Bone marrow (tissue), 2 donors: ENCODE data around the gene ARHGAP26.
"Not testable (repeated sequence)": the region's sequence is repeated elsewhere in the genome, so short reads cannot be mapped to it uniquely, and the experiment has no call there.

Experiments
- DNase-seq, 2 donors: peaks; one replicate each; lab custom pipeline; 2025; lab: John Stamatoyannopoulos, UW

The ARHGAP26 gene

DNA sequence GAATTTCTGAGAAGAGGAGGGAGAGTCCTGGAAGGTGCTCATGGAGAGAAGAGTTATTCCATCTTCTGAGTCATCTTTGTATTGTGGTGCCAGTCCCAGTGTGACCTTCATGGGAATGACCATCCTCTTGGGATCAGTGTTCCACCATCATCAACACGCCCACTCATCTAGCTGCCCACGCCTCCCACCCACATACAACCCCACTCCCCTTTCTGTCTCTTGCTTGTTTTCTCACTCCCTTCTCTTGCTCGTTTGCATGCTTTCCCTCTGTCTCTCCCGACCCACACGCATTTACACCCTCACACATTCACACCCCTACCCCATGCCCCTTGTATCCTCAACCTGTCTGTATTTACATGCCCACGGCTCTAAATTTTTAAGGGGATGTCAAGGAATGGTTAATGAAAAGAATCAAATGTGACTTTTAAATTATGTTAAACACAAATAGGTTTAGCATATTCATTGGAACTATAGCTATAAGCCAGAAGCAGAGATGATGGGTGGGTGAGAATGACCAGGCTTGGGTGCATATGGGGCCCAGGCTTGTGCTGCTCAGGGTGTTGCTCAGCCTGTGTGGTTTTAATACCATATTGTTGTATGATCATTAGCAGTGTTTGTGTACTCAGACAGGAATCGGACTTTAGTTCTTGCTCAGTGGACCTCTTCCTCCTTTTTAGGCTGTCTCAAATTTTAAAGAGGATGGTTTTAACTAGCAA, 160.4 kb downstream of the ARHGAP26 start:
- DNase-seq: no peak

DNA sequence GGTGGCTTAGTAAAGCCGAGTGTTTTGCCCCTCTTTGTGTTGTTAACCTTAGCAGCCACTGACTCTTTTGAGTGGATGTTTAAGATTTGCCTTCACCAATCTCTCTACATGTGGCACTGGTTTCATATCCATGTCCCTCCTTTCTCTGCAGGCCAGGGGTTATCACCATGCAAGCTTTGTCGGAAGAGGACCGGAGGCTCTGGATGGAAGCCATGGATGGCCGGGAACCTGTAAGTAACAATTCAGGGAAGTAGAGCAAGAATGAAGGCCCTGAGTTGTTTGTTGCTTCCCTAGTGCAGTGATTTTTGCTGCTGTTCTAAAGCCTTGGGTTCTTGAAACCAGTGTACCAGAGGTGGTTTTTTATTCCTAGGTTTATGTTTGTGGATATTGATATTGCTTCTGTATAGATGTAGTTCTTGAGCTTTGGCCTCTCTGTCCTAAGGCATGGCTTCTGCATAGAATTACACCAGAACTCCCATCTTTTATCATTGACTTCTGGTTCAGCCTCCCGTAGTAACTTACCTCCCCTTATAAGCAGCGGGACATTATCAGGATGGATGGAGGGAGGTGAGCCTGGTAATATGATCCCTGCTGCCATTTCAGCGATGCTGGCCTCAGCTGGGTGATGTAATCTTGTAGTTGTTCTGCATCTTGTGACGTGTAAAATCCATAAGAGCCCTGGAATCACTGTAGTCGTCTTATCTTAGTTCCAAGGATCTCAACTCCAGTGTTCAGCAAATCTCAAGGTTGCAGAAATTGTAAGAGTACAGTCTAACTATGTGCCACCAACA, 161.9 kb downstream of the ARHGAP26 start:
- DNase-seq: no peak

DNA sequence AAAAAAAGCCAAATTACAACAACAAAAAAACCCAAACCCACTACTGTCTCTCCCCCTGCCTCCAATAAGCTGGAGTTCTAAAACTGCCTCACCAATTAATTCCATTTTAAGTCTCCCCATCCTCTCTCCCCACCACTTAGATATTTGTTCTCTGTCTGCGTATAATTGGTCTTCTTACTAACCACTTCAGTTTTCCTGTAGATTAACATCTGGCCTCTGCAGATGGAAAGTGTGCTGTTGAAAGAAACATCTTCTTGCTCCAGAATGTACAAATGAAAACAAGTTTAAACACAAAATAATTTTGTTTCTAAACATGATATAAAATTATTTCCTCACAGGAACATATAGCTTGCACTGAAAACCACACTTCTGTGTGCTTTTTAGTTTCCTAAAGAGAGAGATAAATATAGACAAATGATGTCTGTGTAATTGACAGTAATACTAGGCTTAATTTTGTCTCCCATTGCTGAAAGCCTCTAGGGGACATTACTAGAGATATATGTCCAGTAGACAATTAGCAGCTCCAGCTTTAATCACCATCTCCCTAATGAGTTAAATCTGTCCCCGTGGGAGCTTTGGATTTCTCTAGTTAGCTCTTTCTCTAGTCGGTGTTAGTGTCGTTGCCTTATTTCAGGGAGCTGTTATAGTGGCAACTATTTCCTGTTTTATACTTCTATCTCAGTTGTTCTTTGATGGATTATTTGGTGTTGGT, 164.0 kb downstream of the ARHGAP26 start:
- peak in 1 of 2 donors; percentile 6 for DNase-seq

DNA sequence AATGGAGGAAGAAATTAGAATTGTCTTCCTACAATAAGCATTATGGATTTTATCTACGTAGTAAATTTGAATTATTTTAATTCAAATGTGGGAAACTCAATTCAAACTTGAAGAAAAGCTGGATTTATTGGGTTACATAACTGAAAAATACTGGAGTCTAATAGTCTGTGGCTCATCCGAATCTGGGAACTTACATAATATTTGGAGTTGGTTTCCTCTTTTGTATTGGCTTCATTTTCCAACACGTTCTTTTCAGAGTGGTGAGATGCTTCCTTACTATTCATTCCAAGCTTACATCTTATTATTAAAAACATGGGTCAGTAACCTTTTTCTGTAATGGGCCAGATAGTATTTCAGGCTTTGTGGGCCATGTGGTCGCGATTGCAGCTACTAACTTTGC, 164.8 kb downstream of the ARHGAP26 start:
- no peak for DNase-seq

DNA sequence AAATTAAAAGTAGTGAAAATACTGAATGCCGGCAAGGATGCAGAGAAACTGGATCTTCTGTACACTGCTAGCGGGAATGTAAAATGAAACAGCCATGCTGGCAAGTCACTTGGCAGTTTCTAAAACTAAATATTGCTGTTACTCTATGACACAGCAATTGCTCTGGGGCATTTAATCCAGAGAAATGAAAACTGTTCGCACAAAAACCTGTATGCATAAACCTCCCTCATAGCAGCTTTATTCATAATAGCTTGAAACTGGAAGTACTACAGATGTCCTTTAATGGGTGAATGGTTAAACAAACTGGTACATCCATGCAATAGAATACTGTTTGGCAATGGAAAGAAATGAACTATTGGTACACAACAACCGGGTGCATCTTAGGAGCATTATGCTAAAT, 167.2 kb downstream of the ARHGAP26 start:
- DNase-seq: no peak

DNA sequence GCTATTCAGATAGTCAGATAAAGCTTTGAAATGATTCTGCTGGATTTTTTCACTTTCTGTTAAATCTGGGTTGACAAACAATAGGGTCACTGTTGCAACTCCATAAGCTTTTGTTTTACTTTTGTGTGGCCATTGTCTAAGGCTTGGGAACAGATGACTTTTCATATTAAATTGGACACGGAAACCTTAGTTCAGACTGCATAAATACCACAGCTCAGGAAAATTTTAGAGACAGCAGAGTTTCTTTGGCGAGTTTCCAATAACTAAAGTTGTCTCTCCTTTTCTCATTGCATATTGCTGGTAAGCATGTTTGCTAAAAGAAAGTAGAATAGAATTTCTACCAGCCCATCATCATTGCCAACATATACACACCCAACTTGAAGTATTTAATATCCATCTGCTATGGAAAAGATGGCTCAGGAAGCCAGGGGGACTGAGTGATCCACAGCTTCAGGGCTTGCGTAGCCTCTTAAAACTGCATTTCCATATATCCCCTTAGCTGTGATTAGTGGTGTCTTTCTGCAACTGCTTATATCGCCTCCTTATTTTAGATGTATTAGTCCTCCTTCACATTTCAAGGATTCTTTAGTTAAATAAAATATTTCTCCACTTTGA, 168.2 kb downstream of the ARHGAP26 start:
- no peak for DNase-seq

DNA sequence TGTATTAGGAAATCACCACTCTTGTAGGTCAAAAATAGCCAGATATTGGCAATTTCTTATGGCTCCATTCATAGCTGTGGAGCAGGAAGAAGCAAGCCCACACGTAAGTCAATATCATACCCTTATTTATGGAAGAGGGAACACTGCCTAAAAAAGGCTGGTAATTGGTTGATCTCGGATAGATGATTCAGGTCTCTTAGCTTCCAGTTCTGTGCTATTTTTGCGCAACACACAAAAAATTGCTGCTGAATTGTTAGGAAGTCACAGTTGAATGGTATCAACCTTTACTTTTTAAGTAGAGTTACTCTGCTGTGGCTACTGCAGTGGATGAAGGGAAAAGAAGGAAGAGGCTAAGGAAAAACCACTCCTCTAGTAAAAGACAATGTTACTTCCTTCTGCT, 168.8 kb downstream of the ARHGAP26 start:
- no peak for DNase-seq

DNA sequence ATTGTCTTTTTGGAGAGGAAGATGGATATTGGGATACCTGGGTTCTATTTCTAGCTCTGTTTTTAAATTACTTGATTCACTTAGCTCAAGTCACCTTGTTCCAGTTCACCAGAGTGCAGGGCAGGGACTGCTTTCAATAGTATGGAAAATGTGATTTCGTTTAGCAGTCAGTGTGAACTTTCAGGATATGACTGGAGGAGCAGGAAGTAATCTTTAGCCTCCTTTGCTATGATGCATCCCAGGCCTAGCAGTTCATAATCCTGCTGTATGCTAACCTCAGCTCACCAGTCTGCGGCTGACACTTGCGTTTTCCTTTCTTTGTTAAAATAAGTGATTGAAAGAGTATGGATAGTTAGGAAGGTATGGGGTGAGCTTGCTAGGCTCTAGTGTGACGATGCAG, 169.7 kb downstream of the ARHGAP26 start:
- DNase-seq: no peak

DNA sequence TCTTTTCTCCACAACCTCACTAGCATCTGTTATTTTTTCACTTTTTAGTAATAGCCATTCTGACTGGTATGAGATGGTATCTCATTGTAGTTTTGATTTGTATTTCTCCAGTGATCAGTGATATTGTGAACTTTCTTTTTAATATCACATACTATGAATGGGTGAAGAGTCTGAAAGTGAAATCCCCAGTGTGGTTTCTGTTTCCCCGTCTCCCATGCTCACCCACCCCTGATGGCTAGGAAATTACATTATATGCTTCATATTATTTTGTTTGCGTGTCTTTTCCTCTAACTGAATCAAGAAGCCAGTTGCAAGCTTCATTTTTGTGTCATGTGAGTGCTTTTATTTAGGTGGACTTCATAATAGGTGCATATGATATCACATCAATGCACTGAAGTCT, 171.1 kb downstream of the ARHGAP26 start:
- DNase-seq: no peak

DNA sequence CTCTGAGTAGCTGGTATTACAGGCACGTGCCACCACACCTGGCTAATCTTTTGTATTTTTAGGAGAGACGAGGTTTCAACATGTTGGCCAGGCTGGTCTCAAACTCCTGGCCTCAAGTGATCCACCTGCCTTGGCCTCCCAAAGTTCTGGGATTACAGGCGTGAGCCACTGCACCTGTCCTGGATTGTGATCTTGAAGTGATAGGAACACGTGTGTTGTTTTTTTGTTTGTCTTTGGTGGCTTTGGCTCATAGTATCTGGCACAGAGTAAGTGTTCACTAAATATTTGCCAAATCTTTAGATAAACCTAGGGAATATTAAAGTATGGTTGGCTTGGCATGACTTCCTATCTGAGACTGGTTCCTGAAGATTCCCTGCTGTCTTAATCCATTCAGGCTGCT, 172.7 kb downstream of the ARHGAP26 start:
- no peak for DNase-seq

DNA sequence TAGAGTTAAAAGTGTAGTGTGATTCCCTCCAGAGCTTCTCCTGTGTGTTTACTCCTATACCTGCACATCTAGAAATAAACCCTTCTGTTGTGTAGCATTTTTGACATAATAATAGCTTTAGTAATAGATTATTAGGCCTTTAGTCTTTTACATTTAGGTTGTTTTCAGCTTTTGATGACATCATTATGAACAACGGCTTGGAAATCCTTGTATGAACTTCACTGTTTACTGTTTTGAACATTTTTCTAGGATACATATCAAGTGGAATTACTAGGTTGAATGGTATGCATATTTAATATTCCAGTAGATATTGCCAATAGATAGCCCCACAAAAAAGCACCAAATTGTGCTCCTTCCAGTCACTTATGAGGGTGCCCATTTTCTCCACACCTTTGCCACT, 174.0 kb downstream of the ARHGAP26 start:
- DNase-seq: no peak

DNA sequence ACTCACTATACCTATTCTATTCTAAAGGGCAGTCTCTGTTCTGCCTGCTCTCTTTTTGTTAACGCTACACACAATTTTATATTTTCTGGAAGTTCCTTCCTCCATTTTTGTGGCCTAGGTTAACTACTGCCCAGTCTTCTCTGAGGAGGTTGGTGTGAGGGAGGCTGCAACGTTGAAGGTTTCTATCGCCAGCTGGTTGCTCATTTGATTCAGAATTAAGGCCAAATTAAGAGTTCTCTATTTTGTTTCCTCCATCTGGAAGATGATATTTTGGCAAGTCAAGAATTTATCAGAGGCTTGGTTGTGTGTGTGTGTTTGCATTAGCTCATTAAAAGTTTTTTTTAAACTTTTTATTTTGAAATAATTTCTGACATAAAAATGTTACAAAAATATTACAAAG, 175.1 kb downstream of the ARHGAP26 start:
- DNase-seq: peak in 1 of 2 donors; percentile 11

DNA sequence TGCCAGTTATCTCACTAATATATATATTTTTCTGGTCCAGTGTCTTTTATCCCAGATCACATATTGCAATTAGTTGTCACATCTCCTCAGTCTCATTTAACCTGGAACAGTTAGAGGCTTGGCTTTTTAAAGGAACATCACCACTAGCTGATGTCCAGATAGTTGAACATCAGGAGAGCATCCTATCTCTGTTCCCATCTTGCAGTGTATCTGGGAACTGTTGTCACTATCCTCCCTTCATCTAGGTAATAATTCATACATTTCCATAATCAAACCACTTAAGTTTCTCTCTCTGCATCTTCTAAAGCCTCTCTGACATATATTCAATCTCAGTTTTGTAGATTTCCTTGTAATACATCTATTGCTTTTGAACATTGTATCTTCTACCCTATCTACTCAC, 175.7 kb downstream of the ARHGAP26 start:
- DNase-seq: no peak

DNA sequence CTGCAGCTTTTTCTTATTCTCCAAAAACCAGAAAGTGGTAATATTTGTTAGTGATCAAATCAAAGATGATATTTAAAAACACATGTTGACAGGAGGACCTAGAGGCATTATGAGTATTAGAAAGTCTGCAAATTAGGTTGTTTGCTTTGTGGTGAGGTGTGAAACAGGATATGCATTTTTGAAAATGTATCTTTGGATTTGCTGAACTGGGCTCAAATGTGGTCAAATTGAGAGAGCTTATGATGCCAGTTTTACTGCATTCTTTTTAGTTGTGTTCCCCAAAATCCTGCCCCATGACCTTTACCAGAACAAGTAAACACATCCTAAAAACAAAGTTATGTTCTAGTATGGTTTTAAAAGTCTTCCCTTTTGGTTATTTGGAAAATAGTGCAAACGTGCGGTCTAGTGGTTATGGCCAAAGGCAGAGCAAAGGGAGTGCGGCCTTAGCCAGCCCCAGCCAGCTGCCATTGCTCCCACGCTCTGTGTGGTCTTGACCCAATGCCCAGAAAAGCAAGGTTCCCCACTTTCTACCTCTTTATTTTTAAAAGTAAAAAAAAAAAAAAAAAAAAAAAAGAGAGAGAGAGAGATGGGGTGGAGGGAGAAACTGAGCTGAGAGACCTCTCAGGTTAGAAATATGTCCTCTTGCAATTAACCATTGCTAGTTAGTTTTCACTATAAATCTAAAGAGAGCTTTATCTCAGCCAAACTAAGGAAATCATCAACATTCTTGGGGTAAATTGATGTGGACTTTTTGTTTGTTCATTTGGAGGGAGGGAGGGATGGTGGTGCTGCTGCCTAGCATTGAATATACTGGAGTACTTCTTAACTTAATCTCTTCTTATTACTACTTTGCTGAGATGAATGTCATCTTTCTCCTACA, 176.6 kb downstream of the ARHGAP26 start:
- no peak for DNase-seq

DNA sequence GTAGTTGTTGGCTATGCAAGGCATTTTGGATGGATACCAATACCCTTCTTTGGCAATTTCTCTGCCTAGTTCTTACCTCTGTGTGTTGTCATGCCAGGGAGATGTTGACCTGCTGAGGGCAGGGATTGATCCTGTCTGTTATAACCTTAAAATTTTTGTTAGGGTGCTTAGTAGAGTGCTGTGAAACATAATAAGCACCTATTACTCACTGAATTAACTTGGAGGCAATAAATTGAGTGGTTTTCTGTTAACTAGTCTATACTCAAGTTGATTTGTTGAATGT, 177.2 kb downstream of the ARHGAP26 start:
- no peak for DNase-seq

DNA sequence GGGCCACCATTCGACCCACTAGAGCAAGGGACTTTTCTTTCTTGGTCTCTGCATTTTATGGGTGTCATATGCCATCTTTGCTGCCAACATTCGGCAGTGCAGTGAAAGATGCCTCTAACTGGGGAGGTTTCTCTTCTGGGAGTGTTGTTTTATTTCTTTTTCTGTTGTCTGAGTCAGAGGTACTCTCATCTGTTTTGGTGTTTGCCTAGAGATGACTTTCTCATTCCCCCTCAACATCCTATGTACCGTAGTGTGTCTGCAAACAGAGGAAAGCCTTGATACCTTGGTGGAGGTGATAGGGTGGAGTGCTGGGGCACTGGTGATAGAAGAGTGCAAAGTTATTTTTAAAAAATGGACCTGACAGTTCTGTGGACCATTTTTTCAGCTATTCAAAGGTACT, 182.1 kb downstream of the ARHGAP26 start:
- no peak for DNase-seq

DNA sequence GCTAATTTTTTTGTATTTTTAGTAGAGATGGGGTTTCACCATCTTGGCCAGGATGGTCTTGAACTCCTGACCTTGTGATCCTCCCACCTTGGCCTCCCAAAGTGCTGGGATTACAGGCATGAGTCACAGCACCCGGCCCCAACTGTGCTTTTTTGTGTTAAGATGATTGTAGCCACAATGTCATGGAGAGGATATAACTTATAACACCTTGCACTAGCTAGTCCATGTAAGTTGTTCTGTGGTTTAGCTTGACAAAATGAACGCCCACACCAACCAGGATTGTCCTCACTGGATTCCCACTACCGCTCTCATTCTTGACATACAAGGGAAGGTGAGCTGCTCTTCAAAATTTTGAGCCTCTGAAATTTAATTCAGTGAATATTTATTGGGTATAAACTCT, 182.7 kb downstream of the ARHGAP26 start:
- DNase-seq: not testable (repeated sequence)

DNA sequence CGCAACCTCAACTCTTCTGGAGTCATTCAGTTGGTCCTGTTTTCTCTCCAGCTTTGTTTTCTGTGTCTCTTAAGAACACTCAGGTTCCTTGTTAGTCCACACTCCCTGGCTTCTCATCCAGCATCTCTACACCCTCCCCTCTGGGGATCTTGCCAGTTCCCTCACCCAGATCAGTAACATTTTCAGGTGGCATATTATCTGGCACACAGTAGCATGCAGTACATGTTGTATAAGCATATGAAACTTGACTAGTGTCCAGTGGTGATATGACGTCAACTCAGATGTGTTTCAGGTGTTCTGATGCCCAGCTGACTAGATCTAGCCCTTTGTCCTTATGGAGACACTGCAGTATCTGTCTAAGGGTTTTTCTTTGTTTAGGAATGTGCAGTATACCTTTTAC, 184.3 kb downstream of the ARHGAP26 start:
- DNase-seq: no peak

DNA sequence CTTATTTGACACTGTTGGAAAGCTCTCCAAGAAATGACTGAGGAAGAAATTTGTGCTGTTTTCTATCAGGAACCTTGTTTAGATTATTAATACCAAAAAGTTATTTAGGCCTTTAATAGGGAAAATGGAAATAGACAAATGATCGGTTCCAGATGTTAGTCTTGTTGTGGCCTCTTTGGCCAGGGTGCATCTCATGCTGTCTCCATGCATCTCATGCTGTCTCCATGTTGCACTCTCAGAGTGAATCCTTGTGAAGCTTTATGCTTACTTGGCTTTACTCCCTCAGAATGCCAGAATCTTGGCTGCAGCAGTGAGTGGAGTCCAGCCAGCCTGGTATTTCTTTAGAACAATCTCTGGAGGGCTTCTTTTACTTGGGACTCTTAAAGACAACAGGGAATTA, 185.5 kb downstream of the ARHGAP26 start:
- no peak for DNase-seq

DNA sequence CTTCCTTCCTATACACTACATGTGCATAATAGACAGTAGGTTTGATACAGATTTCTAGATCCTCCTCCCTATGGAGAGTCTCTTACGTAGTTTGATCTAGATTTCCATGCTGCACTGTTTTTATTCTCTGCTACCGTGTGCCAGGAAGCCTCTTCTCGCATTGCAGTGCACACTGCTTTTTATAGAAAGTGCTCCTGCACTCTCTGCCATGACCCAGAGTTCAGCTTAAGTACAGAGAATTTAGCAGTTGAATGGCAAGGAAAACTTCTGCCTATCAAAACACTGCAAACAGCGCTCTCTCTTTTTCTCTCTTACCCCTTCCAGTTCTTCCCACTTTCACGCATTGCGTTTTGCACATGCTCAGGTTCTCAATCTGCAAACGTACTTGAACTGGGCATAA, 187.4 kb downstream of the ARHGAP26 start:
- DNase-seq: no peak

DNA sequence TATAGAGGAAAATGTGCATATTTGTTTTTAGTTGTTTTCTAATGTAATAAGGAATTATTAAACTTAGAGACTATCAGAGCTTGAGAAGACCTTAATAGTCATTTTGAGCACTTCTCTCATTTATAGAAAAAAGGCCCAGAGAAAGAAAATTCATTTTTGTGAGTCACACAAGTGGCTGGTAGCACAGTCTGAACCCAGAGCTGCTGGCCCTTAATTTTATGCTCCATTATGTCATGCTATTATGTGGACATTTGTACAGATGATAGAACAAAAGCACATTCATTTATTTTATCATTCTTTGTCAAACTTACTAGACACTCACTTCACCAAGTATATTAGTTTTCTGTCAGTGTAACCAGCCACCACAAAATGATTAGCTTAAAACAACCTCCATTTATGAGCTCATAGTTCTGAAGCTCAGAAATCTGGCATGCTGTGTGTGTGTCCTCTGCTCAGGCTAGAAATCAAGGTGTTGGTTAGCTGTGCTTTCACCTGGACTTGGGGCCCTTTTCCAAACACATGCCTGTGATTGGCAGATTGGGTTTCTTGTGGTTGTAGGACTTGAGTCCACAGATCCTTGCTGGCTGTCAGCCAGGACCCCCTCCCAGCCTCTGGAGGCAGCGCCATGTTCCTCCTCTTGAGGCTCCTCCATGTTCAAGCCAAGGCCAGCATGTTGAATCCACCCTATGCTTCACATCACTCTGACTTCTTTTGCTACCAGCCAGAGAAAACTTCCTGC, 188.9 kb downstream of the ARHGAP26 start:
- no peak for DNase-seq
